PC-3 (cell line): ENCODE data around the gene VPS54.

Experiments
- CTCF ChIP-seq: fragments of 300-600 bp; sonication (generic); conservative IDR thresholded peaks from 2 replicates; pipeline ENCODE4 v1.5.1; 2017; ENCODE audit warnings: antibody characterized with exemption, low read depth, mild to moderate bottlenecking, low read length
- EZH2 ChIP-seq: fragments of 300-600 bp; sonication (generic); IDR thresholded peaks from one replicate; pipeline ENCODE4 v1.6.1; 2017; ENCODE audit warnings: antibody characterized with exemption, mild to moderate bottlenecking, low read length; ENCODE audit not compliant: unreplicated experiment
- EZH2phosphoT487 ChIP-seq: fragments of 300-600 bp; sonication (generic); IDR thresholded peaks from 2 replicates; pipeline ENCODE4 v1.6.1; 2018; ENCODE audit warnings: mild to moderate bottlenecking, antibody characterized with exemption, low read length, borderline replicate concordance

- TF ChIP-seq CTCF (no peak), EZH2phosphoT487 (no peak), EZH2 (no peak)
Observed at GRCh38 chr2:64036034-64036705, 16.9 kb upstream of the VPS54 start.
